ENCODE results near the gene GNAQ. TPM values are rescaled to one million over a fixed set of nuclear protein-coding genes. Genes with fewer than 3 reads are reported as not detected.

GNAQ gene
- total and polyA plus RNA-seq, 2 donors (not counting 1 experiment from before 2014, with no cell fraction given), result 0.60 to 1.4 TPM

DNA sequence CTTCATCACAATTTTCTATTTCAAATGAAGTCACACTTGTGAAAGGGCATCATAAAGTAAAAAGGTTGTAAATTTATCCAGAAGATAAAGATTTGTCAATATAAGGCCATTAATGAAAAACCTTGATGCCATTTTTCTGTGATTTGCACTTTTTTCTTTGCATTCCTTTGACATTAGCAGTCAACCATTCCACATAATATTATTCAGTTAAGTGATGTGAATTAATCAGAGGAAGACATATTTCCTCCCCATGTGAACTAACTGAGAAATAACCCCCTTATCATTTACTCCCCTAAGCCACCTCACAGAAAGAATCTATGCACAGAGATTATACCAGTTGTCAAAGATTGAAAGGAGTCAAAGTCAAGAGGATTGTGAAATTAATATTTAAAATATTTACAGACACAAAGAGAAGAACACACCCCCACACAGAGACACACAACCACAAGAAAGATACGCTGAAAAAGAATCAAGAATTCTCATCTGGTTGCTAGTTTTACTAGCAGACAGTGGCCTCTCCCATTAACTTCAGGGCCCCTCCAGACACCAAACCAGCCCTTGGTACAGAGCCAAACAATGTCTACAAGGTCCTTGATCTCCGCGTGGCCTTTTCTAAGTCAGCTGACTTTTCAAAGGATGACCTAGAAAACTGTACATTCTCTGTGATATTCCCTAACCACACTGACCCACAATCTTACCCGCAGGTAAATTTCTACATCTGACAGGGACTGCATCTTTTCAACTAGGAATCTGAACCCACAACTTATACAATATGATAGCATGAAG lies 29.5 kb downstream of the GNAQ start:
- ATAC-seq (ENCODE audit: low read depth) (no peak), DNase-seq (no peak)
- peaks cover 22% of the 10 kb centered on the region for H3K27me3 Mint-ChIP-seq
- no peak overlapping the region for H3K4me2 ChIP-seq (replicated peaks; ENCODE audit: low read depth, low read length, poor library complexity, severe bottlenecking)
- H3K4me1 Mint-ChIP-seq, result peaks cover 8% of the 10 kb centered on the region
- no peak for TF ChIP-seq EZH2 (IDR thresholded peaks at IDR 0.05; ENCODE audit: borderline replicate concordance, insufficient read depth, low read depth, low read length, poor library complexity, severe bottlenecking)
- TF ChIP-seq, protein P1, sequence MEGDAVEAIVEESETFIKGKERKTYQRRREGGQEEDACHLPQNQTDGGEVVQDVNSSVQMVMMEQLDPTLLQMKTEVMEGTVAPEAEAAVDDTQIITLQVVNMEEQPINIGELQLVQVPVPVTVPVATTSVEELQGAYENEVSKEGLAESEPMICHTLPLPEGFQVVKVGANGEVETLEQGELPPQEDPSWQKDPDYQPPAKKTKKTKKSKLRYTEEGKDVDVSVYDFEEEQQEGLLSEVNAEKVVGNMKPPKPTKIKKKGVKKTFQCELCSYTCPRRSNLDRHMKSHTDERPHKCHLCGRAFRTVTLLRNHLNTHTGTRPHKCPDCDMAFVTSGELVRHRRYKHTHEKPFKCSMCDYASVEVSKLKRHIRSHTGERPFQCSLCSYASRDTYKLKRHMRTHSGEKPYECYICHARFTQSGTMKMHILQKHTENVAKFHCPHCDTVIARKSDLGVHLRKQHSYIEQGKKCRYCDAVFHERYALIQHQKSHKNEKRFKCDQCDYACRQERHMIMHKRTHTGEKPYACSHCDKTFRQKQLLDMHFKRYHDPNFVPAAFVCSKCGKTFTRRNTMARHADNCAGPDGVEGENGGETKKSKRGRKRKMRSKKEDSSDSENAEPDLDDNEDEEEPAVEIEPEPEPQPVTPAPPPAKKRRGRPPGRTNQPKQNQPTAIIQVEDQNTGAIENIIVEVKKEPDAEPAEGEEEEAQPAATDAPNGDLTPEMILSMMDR (IDR thresholded peaks at IDR 0.05), result no peak
- no peaks in the 10 kb centered on the region for H3K79me2 ChIP-seq (ENCODE audit: control insufficient read depth, insufficient read depth, low read length)
- peaks cover 0 to 8% of the 10 kb centered on the region in 2 donors for H3K4me1 ChIP-seq (ENCODE audit: control insufficient read depth in 2 of 2, insufficient read depth in 2 of 2, low read length in 2 of 2)
- no peaks in the 10 kb centered on the region for H3K9me3 Mint-ChIP-seq (ENCODE audit: insufficient read depth)
- H3K9me3 ChIP-seq (ENCODE audit: control extremely low read depth in 1 of 3, control insufficient read depth in 2 of 3, insufficient read depth in 1 of 3, low read length in 2 of 3), result no peaks in the 10 kb centered on the region
- H2AFZ ChIP-seq (ENCODE audit: insufficient read depth, low read depth, low read length, poor library complexity, severe bottlenecking), result no peak overlapping the region
- ChIA-PET POLR2A (no interaction called here), CTCF (interaction anchor here (0.9 to 1.4 kb wide), 2 partner anchors 25 to 33 kb away, joined by 3 read pairs; no protein-coding TSS in a partner anchor)
- intact Hi-C loops (cut with micrococcal nuclease), result no loop called here
- no peak overlapping the region for H3K4me3 ChIP-seq (ENCODE audit: control extremely low read depth in 1 of 5, extremely low read depth in 1 of 5, insufficient read depth in 1 of 5, low read depth in 2 of 5, low read length in 4 of 5)
- H3K27ac Mint-ChIP-seq, result no peak overlapping the region
- no peak overlapping the region for H3K27ac ChIP-seq (ENCODE audit: low read length in 2 of 2)
- H3K27me3 ChIP-seq (replicated peaks in 1 of 4; ENCODE audit: control extremely low read depth in 1 of 4, control insufficient read depth in 3 of 4, insufficient read depth in 4 of 4, low read length in 3 of 4), result peaks cover 0 to 7% (median 0%) of the 10 kb centered on the region in 4 experiments
- no peak overlapping the region for H3K9ac ChIP-seq (ENCODE audit: low read length)
- 95% methylated on average over 3 of the region's 4 CpGs for WGBS (ENCODE audit: insufficient coverage)
- no peaks in the 10 kb centered on the region for H4K20me1 ChIP-seq (ENCODE audit: control insufficient read depth, insufficient read depth, low read length, poor library complexity, severe bottlenecking)
- H3K36me3 ChIP-seq (replicated peaks in 1 of 2; ENCODE audit: control extremely low read depth in 1 of 2, control insufficient read depth in 1 of 2, extremely low read depth in 1 of 2, insufficient read depth in 2 of 2, low read length in 1 of 2), result no peaks in the 10 kb centered on the region
- H3K4me3 Mint-ChIP-seq, result no peak overlapping the region

DNA sequence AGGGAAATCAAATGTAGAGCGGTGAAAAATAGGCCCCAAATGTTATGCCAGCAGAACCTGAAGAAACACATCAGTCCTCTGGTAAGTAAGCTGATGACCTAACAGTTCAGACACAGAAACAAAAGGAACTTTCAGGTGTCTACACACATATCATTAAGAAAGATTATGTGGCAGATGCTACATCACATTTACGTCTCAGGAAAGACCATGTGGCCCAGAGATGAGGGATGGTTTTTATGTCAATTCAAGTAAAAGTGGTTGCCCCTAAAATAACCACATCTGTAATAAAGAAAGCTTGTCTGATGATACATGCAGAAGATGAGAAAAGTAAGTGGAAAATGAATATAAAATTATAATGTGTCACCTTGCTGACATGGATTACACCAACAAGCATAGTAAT lies 31.4 kb downstream of the GNAQ start:
- Histone ChIP-seq H3K4me2 (replicated peaks; ENCODE audit: low read depth, low read length, poor library complexity, severe bottlenecking) (no peak overlapping the region), H3K9me3 (ENCODE audit: control extremely low read depth in 1 of 3, control insufficient read depth in 2 of 3, insufficient read depth in 1 of 3, low read length in 2 of 3) (no peaks in the 10 kb centered on the region), H3K27me3 (replicated peaks in 1 of 4; ENCODE audit: control extremely low read depth in 1 of 4, control insufficient read depth in 3 of 4, insufficient read depth in 4 of 4, low read length in 3 of 4) (peaks cover 0 to 7% (median 1%) of the 10 kb centered on the region in 4 experiments), H4K20me1 (ENCODE audit: control insufficient read depth, insufficient read depth, low read length, poor library complexity, severe bottlenecking) (no peaks in the 10 kb centered on the region), H3K4me1 (ENCODE audit: control insufficient read depth in 2 of 2, insufficient read depth in 2 of 2, low read length in 2 of 2) (peaks cover 0 to 9% of the 10 kb centered on the region in 2 donors), H3K9ac (ENCODE audit: low read length) (no peak overlapping the region), H2AFZ (ENCODE audit: insufficient read depth, low read depth, low read length, poor library complexity, severe bottlenecking) (no peak overlapping the region), H3K27ac (ENCODE audit: low read length in 2 of 2) (no peak overlapping the region), H3K36me3 (replicated peaks in 1 of 2; ENCODE audit: control extremely low read depth in 1 of 2, control insufficient read depth in 1 of 2, extremely low read depth in 1 of 2, insufficient read depth in 2 of 2, low read length in 1 of 2) (no peaks in the 10 kb centered on the region), H3K4me3 (ENCODE audit: control extremely low read depth in 1 of 5, extremely low read depth in 1 of 5, insufficient read depth in 1 of 5, low read depth in 2 of 5, low read length in 4 of 5) (no peak overlapping the region), H3K79me2 (ENCODE audit: control insufficient read depth, insufficient read depth, low read length) (no peaks in the 10 kb centered on the region)
- peaks cover 34% of the 10 kb centered on the region for H3K27me3 Mint-ChIP-seq
- no peak overlapping the region for H3K27ac Mint-ChIP-seq
- ATAC-seq (ENCODE audit: low read depth) (no peak), DNase-seq (no peak)
- ChIA-PET CTCF (no interaction called here), POLR2A (no interaction called here)
- TF ChIP-seq, protein P1 (IDR thresholded peaks at IDR 0.05), result no peak
- no peak for TF ChIP-seq EZH2 (IDR thresholded peaks at IDR 0.05; ENCODE audit: borderline replicate concordance, insufficient read depth, low read depth, low read length, poor library complexity, severe bottlenecking)
- no CpG with 5 or more reads among the region's 2 CpGs for WGBS (ENCODE audit: insufficient coverage)
- no peak overlapping the region for H3K4me3 Mint-ChIP-seq
- intact Hi-C loops (cut with micrococcal nuclease), result no loop called here
- H3K4me1 Mint-ChIP-seq, result peaks cover 8% of the 10 kb centered on the region
- H3K9me3 Mint-ChIP-seq (ENCODE audit: insufficient read depth), result no peaks in the 10 kb centered on the region

All from B cell (primary cell).